Lower leg skin (tissue), 4 donors: ENCODE results near the gene RIOK1. TPM values are rescaled to one million over a fixed set of nuclear protein-coding genes. Genes with fewer than 3 reads are reported as not detected.

ENCODE experiments used
- DNase-seq, 2 donors: peaks; one replicate each; pipeline ENCODE4 v3.0.0-alpha.2; 2019; ENCODE audit warnings: low spot score in 2 of 2
- H3K4me3 ChIP-seq: fragments of 200-600 bp; sonication (generic); 2 replicates; pipeline ENCODE4 v1.5.1; 2017; ENCODE audit warnings: mild to moderate bottlenecking, low read depth; ENCODE audit not compliant: poor library complexity, severe bottlenecking
- CTCF ChIP-seq, 3 donors: fragments of 450-650 bp; IDR thresholded peaks; one replicate each; pipeline ENCODE4 v1.5.1; 2016; ENCODE audit warnings: antibody characterized with exemption in 3 of 3, mild to moderate bottlenecking in 3 of 3, moderate library complexity in 2 of 3
- POLR2A ChIP-seq, 2 donors: fragments of 450-650 bp; IDR thresholded peaks; one replicate each; pipeline ENCODE4 v1.6.1; 2016 to 2017; ENCODE audit warnings: antibody characterized with exemption in 2 of 2, mild to moderate bottlenecking in 1 of 2, moderate library complexity in 1 of 2
- WGBS, 2 donors: methylation state at CpG; one replicate each; pipeline ENCODE4 v1.1.5; 2018; 5-methylcytosine and 5-hydroxymethylcytosine counted together
- intact Hi-C: fragments of 100-400 bp; cut with DNase I; formaldehyde crosslinking; loops from one replicate; pipeline ENCODE4 v1.15.0; 2023; ENCODE audit warnings: low total_unique reads
- total RNA-seq, 4 donors: library from RNA; depleted of rRNA; stranded (reverse); fragments of >200 nt; gene quantifications; one replicate each; pipeline ENCODE4 v1.1.0, GENCODE V29; 2016

Gene RIOK1
- total RNA-seq, 4 donors from 2014 or later, result 13.1 to 17.5 (median 14.6) TPM

DNA sequence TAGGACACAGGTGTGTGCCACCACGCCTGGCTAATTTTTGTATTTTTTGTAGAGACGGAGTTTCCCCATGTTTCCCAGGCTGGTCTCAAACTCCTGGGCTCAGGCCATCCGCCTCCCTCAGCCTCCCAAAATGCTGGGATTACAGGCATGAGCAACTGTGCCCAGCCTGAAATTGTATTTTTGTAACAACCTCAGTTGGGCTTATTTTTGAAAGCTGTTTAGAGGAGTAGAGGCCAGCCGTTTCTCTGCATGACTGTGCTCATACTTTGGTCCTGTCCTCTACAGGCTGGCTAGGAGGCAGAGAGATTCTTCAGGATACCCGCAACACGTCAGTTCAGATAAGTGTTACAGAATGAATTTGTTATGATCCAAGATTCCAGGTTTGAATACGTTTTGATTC is 22.2 kb upstream of the RIOK1 start:
- no peak for DNase-seq
- no peak overlapping the region for H3K4me3 ChIP-seq
- WGBS, 2 donors, result 85 to 89% methylated on average over 7 of the region's 7 CpGs
- no peak for TF ChIP-seq POLR2A (IDR thresholded peaks at IDR 0.05)
- intact Hi-C loops, result no loop called here

DNA sequence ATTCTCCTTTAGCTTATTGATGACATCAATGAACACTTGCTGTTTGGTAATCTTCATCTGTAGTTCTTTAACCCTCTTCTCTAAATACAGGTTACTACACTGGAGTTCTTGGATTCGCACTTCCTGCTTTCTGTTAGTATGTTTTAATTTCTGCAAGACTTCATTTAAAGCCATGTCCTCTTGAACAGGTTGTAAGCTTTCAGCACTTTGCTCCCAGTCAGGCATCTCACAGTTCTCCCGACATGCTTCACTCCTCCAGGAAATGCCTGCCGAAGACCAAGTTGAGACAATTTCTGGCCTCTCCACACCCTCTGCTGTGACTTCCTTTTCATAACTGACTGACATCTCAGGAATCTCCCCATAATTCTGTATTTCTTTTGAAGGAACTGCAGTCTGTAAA is 15.9 kb upstream of the RIOK1 start:
- no peak for DNase-seq
- H3K4me3 ChIP-seq, result no peak overlapping the region
- TF ChIP-seq CTCF (IDR thresholded peaks at IDR 0.05), result no peak
- WGBS, 2 donors, result 46 to 48% methylated on average over 3 of the region's 3 CpGs
- intact Hi-C loops, result no loop called here

GRCh38 chr6:7377961-7378360 is 11.6 kb upstream of the RIOK1 start:
- TF ChIP-seq CTCF (IDR thresholded peaks at IDR 0.05), result no peak
- no peak for TF ChIP-seq POLR2A (IDR thresholded peaks at IDR 0.05)
- no peak overlapping the region for H3K4me3 ChIP-seq
- 73 to 89% methylated on average over 1 of the region's 1 CpG for WGBS, 2 donors
- DNase-seq, result no peak
- intact Hi-C loops, result no loop called here

- 54 to 58% methylated on average over 4 of the region's 4 CpGs for WGBS, 2 donors
- H3K4me3 ChIP-seq, result no peak overlapping the region
- intact Hi-C loops, result no loop called here
- TF ChIP-seq CTCF (IDR thresholded peaks at IDR 0.05) (no peak), POLR2A (IDR thresholded peaks at IDR 0.05) (no peak)
- DNase-seq, result no peak
Observed at GRCh38 chr6:7378740-7379139, 10.9 kb upstream of the RIOK1 start.

- TF ChIP-seq POLR2A (IDR thresholded peaks at IDR 0.05), result no peak
- no peak for TF ChIP-seq CTCF (IDR thresholded peaks at IDR 0.05)
- no peak for DNase-seq
- WGBS, 2 donors, result 75 to 96% methylated on average over 1 of the region's 1 CpG
- no peak overlapping the region for H3K4me3 ChIP-seq
- intact Hi-C loops, result no loop called here
Observed at GRCh38 chr6:7381092-7381491, 8.5 kb upstream of the RIOK1 start.

- DNase-seq, result no peak
- H3K4me3 ChIP-seq, result peak overlapping the region; percentile 68
- 0% methylated on average over 11 of the region's 11 CpGs for WGBS, 2 donors
- TF ChIP-seq POLR2A (IDR thresholded peaks at IDR 0.05) (no peak), CTCF (IDR thresholded peaks at IDR 0.05) (no peak)
- intact Hi-C loops, result no loop called here
Observed at GRCh38 chr6:7389162-7389450, 502 bp upstream of the RIOK1 start.
